HUES64 (cell line): ENCODE results near the gene INPP4B.

Source experiments
- H3K27ac ChIP-seq: 2 replicates; pipeline ENCODE4 v1.7.0; 2013; ENCODE audit warnings: low read depth, low read length, inconsistent platforms
- H3K27me3 ChIP-seq: 2 replicates; pipeline ENCODE4 v1.6.1; 2013; ENCODE audit warnings: mild to moderate bottlenecking, low read length; ENCODE audit not compliant: insufficient read depth
- H3K36me3 ChIP-seq: 2 replicates; pipeline ENCODE4 v1.6.1; 2013; ENCODE audit warnings: mild to moderate bottlenecking, low read length; ENCODE audit not compliant: insufficient read depth
- H3K4me1 ChIP-seq: 2 replicates; pipeline ENCODE4 v1.6.1; 2013; ENCODE audit warnings: mild to moderate bottlenecking, low read length, moderate library complexity; ENCODE audit not compliant: insufficient read depth
- H3K4me3 ChIP-seq: 2 replicates; pipeline ENCODE4 v1.5.1; 2013; ENCODE audit warnings: mild to moderate bottlenecking, low read length, moderate library complexity
- H3K9ac ChIP-seq: 2 replicates; pipeline ENCODE4 v1.6.1; 2013; ENCODE audit warnings: mild to moderate bottlenecking, low read depth, low read length
- H3K9me3 ChIP-seq: 2 replicates; pipeline ENCODE4 v1.6.1; 2013; ENCODE audit warnings: low read depth, low read length; ENCODE audit not compliant: insufficient read depth
- WGBS: fragments of 150-250, 120-280 bp; methylation state at CpG from one replicate; pipeline ENCODE4 v1.1.7; 2013; ENCODE audit warnings: missing lambda C conversion rate; 5-methylcytosine and 5-hydroxymethylcytosine counted together

INPP4B gene

DNA sequence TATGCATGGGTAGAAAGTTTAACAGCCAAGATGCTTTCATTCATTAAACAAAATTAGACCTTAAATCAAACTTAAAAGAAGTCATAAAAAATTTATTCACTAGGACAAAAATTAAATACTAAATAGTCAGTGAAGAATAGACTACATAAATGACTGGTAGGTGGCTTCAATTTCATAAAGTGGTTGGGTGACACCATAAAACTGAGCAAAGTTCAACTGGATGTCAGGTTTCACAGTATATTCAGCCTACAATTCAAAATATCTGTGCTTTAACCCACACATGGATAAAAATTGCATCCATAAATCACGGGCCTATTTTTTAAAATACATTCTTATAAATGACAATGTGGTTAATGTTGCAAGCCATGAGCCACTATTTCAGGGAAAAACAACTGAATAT, 627.4 kb downstream of the INPP4B start:
- Histone ChIP-seq H3K27me3 (no peaks in the 10 kb centered on the region), H3K4me1 (no peaks in the 10 kb centered on the region), H3K9me3 (no peaks in the 10 kb centered on the region), H3K9ac (no peak overlapping the region), H3K36me3 (no peaks in the 10 kb centered on the region), H3K27ac (no peak overlapping the region), H3K4me3 (no peak overlapping the region)
- 100% methylated on average over 1 of the region's 1 CpG for WGBS

DNA sequence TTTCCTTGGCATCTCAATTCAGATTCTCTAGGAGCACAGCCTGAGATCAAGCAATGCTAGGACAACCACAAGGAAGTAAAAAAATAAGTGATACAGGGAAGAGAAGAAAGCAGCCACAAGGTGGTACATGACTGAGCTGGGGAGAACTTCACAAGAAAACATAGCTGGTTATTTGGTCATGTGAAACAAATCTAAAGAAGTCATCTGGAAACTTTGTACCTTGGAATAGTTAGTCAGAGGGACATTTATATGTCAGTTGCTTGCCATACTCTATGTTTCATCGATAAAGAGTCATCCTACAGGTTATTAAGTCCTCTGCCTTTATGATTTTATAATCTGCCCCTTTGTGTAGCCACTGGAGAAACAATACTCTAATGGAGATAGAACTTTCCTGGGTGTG, 634.7 kb downstream of the INPP4B start:
- H3K4me1 ChIP-seq, result no peaks in the 10 kb centered on the region
- H3K9ac ChIP-seq, result no peak overlapping the region
- WGBS, result 100% methylated on average over 1 of the region's 1 CpG
- no peak overlapping the region for H3K27ac ChIP-seq
- no peaks in the 10 kb centered on the region for H3K27me3 ChIP-seq
- H3K9me3 ChIP-seq, result no peaks in the 10 kb centered on the region
- H3K4me3 ChIP-seq, result no peak overlapping the region
- H3K36me3 ChIP-seq, result no peaks in the 10 kb centered on the region

DNA sequence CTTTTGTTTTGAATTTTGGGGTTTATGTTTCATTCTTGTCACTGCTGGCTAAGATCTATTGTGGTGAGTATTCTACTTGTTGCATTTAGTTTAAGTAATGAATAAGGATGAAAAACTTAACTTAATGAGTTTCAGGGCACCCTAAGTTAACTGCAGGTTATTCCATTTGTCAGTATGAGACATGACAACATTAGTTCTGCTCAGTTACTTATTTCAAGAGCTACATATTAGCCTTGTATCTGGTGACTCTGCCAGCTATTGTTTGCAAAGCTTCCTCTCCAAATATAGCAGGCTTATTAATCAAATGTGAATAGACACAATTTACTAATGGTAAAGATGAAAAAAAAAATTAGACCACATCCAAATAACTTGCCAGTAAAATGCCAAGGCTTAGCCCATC, 642.6 kb downstream of the INPP4B start:
- Histone ChIP-seq H3K9ac (no peak overlapping the region), H3K27ac (no peak overlapping the region), H3K36me3 (no peaks in the 10 kb centered on the region), H3K9me3 (no peaks in the 10 kb centered on the region), H3K4me3 (no peak overlapping the region), H3K27me3 (no peaks in the 10 kb centered on the region), H3K4me1 (peaks cover 9% of the 10 kb centered on the region; the same call in 1 of the 2 replicates)

DNA sequence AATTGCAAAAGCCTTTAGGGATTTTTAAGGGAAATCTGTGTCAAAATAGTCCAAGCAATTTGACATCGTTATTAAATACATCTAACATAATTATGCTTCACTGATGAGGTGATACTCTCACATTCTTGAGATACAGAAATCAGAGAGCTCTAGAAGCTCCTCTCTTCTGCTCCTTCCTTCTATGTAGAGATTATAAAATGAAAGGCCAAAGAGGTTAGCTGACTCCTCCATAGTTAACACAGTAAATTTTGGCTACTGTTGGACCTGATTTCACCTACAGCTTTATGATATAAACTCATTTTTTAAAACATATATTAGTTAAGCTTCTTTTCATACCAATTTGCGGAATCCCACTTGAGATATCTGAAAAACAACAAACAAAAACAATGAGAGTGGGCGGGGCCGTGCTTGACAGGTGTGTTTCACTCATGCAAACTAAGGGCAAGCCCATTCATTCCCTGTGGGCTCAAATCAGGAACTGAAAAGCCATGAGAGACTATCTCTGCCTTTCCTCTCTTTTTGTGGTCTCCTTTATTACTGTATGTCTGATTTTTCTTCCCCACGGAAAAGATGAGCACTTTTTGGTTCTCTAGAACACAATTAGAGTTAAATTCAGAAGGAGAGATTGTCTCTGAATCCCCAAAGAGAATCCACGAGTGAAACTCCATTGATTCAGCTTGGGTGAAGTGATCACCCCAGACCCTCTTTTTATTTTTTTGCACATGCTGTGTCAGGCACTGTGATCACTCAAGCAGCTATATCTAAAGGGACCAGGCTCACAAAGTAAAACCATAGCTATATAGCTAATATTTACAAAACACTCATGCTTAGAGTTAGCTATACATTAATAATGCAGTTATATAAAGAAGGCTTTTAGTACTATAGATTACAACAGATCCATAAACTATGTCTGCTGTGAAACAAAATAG, 643.4 kb downstream of the INPP4B start:
- H3K27me3 ChIP-seq, result no peaks in the 10 kb centered on the region
- no peak overlapping the region for H3K9ac ChIP-seq
- peaks cover 9% of the 10 kb centered on the region; the same call in 1 of the 2 replicates for H3K4me1 ChIP-seq
- WGBS, result 85% methylated on average over 4 of the region's 6 CpGs
- H3K9me3 ChIP-seq, result no peaks in the 10 kb centered on the region
- H3K27ac ChIP-seq, result no peak overlapping the region
- H3K4me3 ChIP-seq, result no peak overlapping the region
- H3K36me3 ChIP-seq, result no peaks in the 10 kb centered on the region

DNA sequence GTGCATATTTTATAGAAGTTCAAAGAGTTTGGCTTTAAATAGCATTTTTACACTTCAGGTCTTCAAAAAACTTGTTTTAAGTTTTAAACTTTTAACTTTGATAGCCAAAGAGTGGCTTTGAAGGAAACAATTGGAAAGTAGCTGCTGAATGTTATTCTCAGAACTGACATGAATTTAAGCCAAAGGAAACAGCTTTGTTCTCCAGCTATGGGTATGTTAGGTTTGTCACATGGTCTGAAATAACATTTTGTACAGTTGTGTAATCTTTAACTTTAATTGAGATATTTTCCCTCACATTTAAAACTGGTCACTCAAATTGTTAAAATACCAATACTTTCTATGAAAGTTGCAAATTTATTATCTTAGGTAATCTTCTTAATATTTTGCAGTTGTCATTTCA, 645.1 kb downstream of the INPP4B start:
- Histone ChIP-seq H3K4me3 (no peak overlapping the region), H3K4me1 (peaks cover 9% of the 10 kb centered on the region; the same call in 1 of the 2 replicates), H3K36me3 (no peaks in the 10 kb centered on the region), H3K9ac (no peak overlapping the region), H3K9me3 (no peaks in the 10 kb centered on the region), H3K27ac (no peak overlapping the region), H3K27me3 (no peaks in the 10 kb centered on the region)

DNA sequence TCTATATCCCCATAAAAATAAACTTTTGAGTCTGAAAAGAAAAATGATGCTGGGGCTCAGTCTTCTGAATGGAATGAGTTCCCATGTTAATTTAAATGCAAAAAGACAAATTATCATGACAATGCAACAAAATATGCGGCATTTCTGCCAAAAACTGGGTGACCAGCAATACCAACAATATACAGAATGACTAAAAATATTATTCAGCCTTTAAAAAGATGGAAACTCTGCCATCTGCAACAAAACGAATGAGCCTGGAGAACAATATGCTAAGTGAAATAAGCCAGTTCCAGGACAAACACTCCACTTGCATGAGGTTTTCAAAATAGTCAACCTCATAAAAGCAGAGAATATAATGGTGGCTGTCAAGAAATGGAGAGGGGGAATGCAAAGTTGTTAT, 651.2 kb downstream of the INPP4B start:
- Histone ChIP-seq H3K4me1 (peaks cover 15% of the 10 kb centered on the region; the same call in 1 of the 2 replicates), H3K9me3 (no peaks in the 10 kb centered on the region), H3K27ac (no peak overlapping the region), H3K4me3 (no peak overlapping the region), H3K27me3 (no peaks in the 10 kb centered on the region), H3K36me3 (no peaks in the 10 kb centered on the region), H3K9ac (no peak overlapping the region)
- WGBS, result 89% methylated on average over 2 of the region's 2 CpGs

DNA sequence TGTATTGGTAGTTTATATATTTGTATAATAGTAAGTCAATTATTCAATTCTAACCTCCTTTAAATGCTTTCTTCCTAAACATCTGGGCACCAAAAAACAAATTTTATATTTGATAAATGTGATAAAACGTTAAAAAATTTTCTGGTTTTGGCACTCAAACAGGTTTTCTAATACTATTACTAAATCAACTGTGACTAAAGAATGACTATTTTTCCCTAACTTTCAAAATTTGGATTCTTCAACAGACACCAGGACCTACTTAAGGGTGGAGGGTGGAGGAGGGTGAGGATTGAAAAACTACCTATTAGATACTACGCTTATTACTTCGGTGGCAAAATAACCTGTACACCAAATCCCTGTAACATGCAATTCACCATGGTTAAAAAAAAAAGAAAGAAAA, 654.2 kb downstream of the INPP4B start:
- 50% methylated on average over 2 of the region's 3 CpGs for WGBS
- Histone ChIP-seq H3K4me1 (peaks cover 15% of the 10 kb centered on the region; the same call in 1 of the 2 replicates), H3K9me3 (no peaks in the 10 kb centered on the region), H3K9ac (no peak overlapping the region), H3K27me3 (no peaks in the 10 kb centered on the region), H3K27ac (no peak overlapping the region), H3K36me3 (no peaks in the 10 kb centered on the region), H3K4me3 (no peak overlapping the region)

DNA sequence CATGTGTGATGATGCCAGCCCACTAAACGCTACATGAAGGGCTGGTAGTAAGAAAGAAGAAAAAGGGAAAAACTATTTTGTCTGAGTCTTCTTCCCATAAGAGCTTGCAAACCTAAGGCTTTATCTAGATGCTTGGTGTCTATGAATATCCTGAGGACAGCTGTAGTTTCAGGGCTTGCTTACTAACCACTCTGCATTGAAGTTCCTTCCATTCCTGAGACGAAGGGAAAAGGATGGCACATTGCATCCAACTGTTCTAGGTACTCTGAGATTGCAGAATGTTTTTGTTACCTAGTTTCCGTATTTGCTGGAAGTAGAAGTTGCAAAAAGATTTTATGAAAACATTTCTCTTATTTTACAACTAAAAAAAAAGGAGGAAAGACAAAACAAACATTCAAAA, 665.1 kb downstream of the INPP4B start:
- no peaks in the 10 kb centered on the region for H3K27me3 ChIP-seq
- H3K36me3 ChIP-seq, result no peaks in the 10 kb centered on the region
- H3K9ac ChIP-seq, result no peak overlapping the region
- H3K27ac ChIP-seq, result no peak overlapping the region
- no peaks in the 10 kb centered on the region for H3K9me3 ChIP-seq
- WGBS, result 87% methylated on average over 2 of the region's 3 CpGs
- H3K4me3 ChIP-seq, result no peak overlapping the region
- H3K4me1 ChIP-seq, result no peaks in the 10 kb centered on the region

DNA sequence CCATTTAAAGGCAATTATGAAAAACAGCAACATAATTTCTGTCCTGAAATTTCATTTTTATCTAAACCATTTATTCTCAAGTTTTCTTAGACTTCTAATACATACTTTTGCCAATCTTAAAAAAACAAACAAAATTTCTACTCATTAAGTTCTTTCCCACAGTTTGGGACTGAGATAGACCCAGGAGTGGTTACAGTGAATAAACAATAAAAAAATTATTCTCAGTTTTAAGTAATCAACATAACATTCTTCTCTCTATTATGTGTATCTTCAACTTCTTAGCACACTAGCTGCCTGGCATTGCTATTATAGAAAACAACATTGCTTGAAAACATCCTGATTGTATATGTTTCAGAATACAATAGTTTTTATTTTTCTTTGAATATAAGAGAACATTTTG, 676.9 kb downstream of the INPP4B start:
- H3K4me3 ChIP-seq, result no peak overlapping the region
- H3K9ac ChIP-seq, result no peak overlapping the region
- H3K36me3 ChIP-seq, result no peaks in the 10 kb centered on the region
- no peak overlapping the region for H3K27ac ChIP-seq
- no peaks in the 10 kb centered on the region for H3K9me3 ChIP-seq
- no peaks in the 10 kb centered on the region; the same call in 1 of the 2 replicates for H3K4me1 ChIP-seq
- no peaks in the 10 kb centered on the region for H3K27me3 ChIP-seq

DNA sequence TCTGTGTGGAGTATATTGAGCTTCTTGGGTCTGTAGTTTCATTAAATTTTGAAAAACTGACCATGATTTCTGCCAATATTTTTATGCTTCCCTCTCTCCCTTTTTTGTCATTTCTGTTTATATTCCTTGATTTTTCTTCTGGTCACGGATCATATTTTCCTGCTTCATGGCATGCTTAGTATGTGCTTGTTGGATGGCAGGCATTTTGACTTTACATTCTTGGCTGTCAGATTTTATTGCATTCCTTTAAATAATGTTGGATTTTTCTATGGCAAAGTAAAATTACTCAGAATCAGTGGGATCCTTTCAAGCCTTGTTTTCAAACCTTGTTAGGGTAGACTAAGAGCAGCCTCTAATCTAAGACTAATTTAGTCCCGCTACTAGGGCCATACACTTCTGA, 677.9 kb downstream of the INPP4B start:
- no peak overlapping the region for H3K27ac ChIP-seq
- no peak overlapping the region for H3K4me3 ChIP-seq
- no peaks in the 10 kb centered on the region for H3K27me3 ChIP-seq
- H3K4me1 ChIP-seq, result no peaks in the 10 kb centered on the region; the same call in 1 of the 2 replicates
- H3K9ac ChIP-seq, result no peak overlapping the region
- WGBS, result 95% methylated on average over 2 of the region's 2 CpGs
- H3K9me3 ChIP-seq, result no peaks in the 10 kb centered on the region
- H3K36me3 ChIP-seq, result no peaks in the 10 kb centered on the region

DNA sequence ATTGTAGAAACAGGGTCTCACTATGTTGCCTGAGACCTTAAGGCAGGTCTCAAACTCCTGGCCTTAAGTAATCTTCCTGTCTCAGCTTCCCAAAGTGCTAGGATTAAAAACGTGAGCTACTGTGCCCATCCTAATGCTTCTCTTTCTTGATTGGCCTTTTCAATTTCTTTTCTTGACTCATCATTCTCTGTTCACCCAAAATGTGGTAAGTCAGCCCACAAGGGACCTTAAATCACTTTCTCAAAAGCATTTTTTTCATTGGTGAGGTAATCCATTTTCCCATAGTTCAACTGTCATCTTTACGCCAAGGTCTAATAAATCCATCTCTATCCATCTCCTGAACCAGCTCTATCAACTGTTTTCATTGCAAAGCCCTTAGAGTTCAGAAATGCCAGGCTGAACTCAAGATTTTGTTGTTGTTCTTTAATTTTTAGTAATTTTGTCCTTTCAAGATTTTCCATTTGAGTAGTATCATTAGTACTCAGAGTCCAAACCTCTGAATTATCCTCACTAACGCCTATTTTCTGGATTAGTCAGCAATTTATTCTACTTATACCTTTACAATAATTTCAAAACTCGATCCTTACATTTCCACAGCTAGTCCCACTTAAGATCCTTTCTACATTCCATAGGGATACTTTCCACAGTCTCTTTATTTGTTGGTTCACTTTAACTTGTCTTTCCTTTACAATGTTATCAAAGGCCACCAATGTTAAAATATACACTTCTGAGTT, 681.2 kb downstream of the INPP4B start:
- H3K36me3 ChIP-seq, result no peaks in the 10 kb centered on the region
- H3K27ac ChIP-seq, result no peak overlapping the region
- WGBS, result 86% methylated on average over 4 of the region's 4 CpGs

More for the DNA sequence above, 681.2 kb downstream of the INPP4B start:
- Histone ChIP-seq H3K9me3 (no peaks in the 10 kb centered on the region), H3K9ac (no peak overlapping the region), H3K4me1 (no peaks in the 10 kb centered on the region), H3K27me3 (no peaks in the 10 kb centered on the region), H3K4me3 (no peak overlapping the region)
